GM10847 (cell line): Measurements from ENCODE around the gene IRAK1.

ENCODE experiments used
- POLR2A ChIP-seq: IDR thresholded peaks from 2 replicates; pipeline ENCODE4 v1.6.1; 2011; ENCODE audit not compliant: insufficient read length; ENCODE audit errors: extremely low read depth

IRAK1 gene

GRCh38 chrX:153999359-154000037 lies 20.2 kb downstream of the IRAK1 start:
- TF ChIP-seq POLR2A, result no peak

GRCh38 chrX:153995504-153995903 lies 24.2 kb downstream of the IRAK1 start:
- TF ChIP-seq POLR2A, result no peak

- TF ChIP-seq POLR2A, result no peak
Measured at GRCh38 chrX:153993978-153994377, 25.7 kb downstream of the IRAK1 start.

GRCh38 chrX:153993079-153993478 lies 26.6 kb downstream of the IRAK1 start:
- TF ChIP-seq POLR2A, result no peak

GRCh38 chrX:153992180-153992579 lies 27.5 kb downstream of the IRAK1 start:
- no peak for TF ChIP-seq POLR2A

GRCh38 chrX:153991013-153991580 lies 28.6 kb downstream of the IRAK1 start:
- no peak for TF ChIP-seq POLR2A

- no peak for TF ChIP-seq POLR2A
Measured at GRCh38 chrX:153989973-153990655, 29.6 kb downstream of the IRAK1 start.

- TF ChIP-seq POLR2A, result no peak
Measured at GRCh38 chrX:153988493-153988892, 31.2 kb downstream of the IRAK1 start.

- no peak for TF ChIP-seq POLR2A
Measured at GRCh38 chrX:153984351-153985178, 35.1 kb downstream of the IRAK1 start.

- TF ChIP-seq POLR2A, result no peak
Measured at GRCh38 chrX:153983321-153983801, 36.3 kb downstream of the IRAK1 start.

- TF ChIP-seq POLR2A, result no peak
Measured at GRCh38 chrX:153981771-153982533, 37.8 kb downstream of the IRAK1 start.

- TF ChIP-seq POLR2A, result no peak
Measured at GRCh38 chrX:153981231-153981630, 38.5 kb downstream of the IRAK1 start.

- no peak for TF ChIP-seq POLR2A
Measured at GRCh38 chrX:153974726-153975286, 44.9 kb downstream of the IRAK1 start.

- no peak for TF ChIP-seq POLR2A
Measured at GRCh38 chrX:153974003-153974725, 45.5 kb downstream of the IRAK1 start.
